Fibroblast of skin of left biceps (primary cell): Measurements from ENCODE around the gene ACKR4.
"Not testable (repeated sequence)": the region's sequence is repeated elsewhere in the genome, so short reads cannot be mapped to it uniquely, and the experiment has no call there.

ENCODE experiments used
- DNase-seq, 2 experiments: peaks; one replicate each; pipeline ENCODE4 v3.0.0-alpha.2; 2013; ENCODE audit warnings: low read depth in 2 of 2

The ACKR4 gene

GRCh38 chr3:132596816-132597433, at the start of gene ACKR4:
Gene ACKR4 (plus strand): TSS chr3:132597270. CDS start chr3:132600398, 3,128 bp downstream.
- no peak for DNase-seq

- no peak for DNase-seq
Observed at GRCh38 chr3:132549169-132549568, 47.9 kb upstream of the ACKR4 start.

GRCh38 chr3:132549890-132550578, 47.0 kb upstream of the ACKR4 start:
- DNase-seq, result no peak

- DNase-seq, result no peak
Observed at GRCh38 chr3:132550579-132551305, 46.3 kb upstream of the ACKR4 start.

- DNase-seq, result no peak
Observed at GRCh38 chr3:132553826-132554225, 43.2 kb upstream of the ACKR4 start.

- no peak for DNase-seq
Observed at GRCh38 chr3:132554437-132554836, 42.6 kb upstream of the ACKR4 start.

GRCh38 chr3:132555306-132556035, 41.6 kb upstream of the ACKR4 start:
- no peak for DNase-seq

GRCh38 chr3:132556036-132556386, 41.1 kb upstream of the ACKR4 start:
- DNase-seq, result not testable (repeated sequence)

- no peak for DNase-seq
Observed at GRCh38 chr3:132556508-132557159, 40.4 kb upstream of the ACKR4 start.

- no peak for DNase-seq
Observed at GRCh38 chr3:132561003-132561402, 36.1 kb upstream of the ACKR4 start.

- peak in 1 of 2 experiments; percentile 56 for DNase-seq
Observed at GRCh38 chr3:132563420-132564069, 33.5 kb upstream of the ACKR4 start.

GRCh38 chr3:132564070-132564465, 33.0 kb upstream of the ACKR4 start:
- no peak for DNase-seq

GRCh38 chr3:132568422-132568821, 28.6 kb upstream of the ACKR4 start:
- no peak for DNase-seq

GRCh38 chr3:132569153-132569552, 27.9 kb upstream of the ACKR4 start:
- no peak for DNase-seq

GRCh38 chr3:132569580-132569979, 27.5 kb upstream of the ACKR4 start:
- peak in 1 of 2 experiments; percentile 44 for DNase-seq

GRCh38 chr3:132570016-132570415, 27.1 kb upstream of the ACKR4 start:
- DNase-seq, result no peak

- DNase-seq, result peak in 1 of 2 experiments; percentile 65
Observed at GRCh38 chr3:132573797-132574211, 23.3 kb upstream of the ACKR4 start.

GRCh38 chr3:132587401-132587800, 9.7 kb upstream of the ACKR4 start:
- no peak for DNase-seq

GRCh38 chr3:132592216-132592615, 4.9 kb upstream of the ACKR4 start:
- no peak for DNase-seq

- no peak for DNase-seq
Observed at GRCh38 chr3:132593241-132593946, 3.7 kb upstream of the ACKR4 start.

- DNase-seq, result peak in 1 of 2 experiments; percentile 58
Observed at GRCh38 chr3:132593947-132594323, 3.1 kb upstream of the ACKR4 start.
